GM13977 (cell line): ENCODE data around the gene FXYD1.

Source experiments
- DNase-seq: peaks from one replicate; pipeline ENCODE4 v3.0.0; 2012; ENCODE audit warnings: low spot score
- in situ Hi-C: fragments of 300-500 bp; cut with MboI; formaldehyde crosslinking; loops from one replicate; pipeline ENCODE4 v1.12.0; 2022; ENCODE audit warnings: low sequenced_read_pairs, low pct_unique_long_range_greater_than_20kb, mixed read lengths, inconsistent platforms; ENCODE audit not compliant: unreplicated experiment
- TF ChIP-seq, protein P1 (sequence below): IDR thresholded peaks from 2 replicates; pipeline ENCODE4 v1.5.1; 2012; ENCODE audit warnings: mild to moderate bottlenecking, control low read depth; ENCODE audit not compliant: insufficient read depth; ENCODE audit errors: extremely low read depth, missing control alignments

Gene FXYD1

DNA sequence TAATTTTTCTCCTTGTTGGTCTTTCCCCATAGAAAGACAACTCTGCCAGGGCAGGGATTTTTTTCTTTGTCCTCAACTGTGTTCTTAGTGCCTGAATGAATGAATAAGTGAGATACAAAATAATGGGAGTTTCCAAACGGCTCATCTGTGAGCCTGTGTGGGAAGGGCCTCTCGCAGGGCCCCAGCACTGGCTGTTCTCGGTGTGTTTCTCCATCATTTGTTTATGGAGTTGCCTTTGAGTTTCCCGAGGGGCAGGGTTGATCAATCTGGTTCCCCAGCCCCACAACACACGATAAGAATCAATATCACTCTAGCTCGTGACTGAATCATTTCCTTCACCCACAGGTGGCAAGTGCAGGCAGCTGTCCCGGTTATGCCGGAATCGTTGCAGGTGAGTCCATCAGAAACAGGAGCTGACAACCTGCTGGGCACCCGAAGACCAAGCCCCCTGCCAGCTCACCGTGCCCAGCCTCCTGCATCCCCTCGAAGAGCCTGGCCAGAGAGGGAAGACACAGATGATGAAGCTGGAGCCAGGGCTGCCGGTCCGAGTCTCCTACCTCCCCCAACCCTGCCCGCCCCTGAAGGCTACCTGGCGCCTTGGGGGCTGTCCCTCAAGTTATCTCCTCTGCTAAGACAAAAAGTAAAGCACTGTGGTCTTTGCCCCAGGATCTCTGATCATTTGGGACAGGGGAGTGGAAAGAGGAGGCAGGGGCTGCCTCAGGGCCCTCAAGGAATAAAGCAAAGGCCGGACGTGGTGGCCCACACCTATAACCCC is 30.8 kb downstream of the FXYD1 start:
- DNase-seq = no peak
- in situ Hi-C loops = no loop called here
- TF ChIP-seq, protein P1, sequence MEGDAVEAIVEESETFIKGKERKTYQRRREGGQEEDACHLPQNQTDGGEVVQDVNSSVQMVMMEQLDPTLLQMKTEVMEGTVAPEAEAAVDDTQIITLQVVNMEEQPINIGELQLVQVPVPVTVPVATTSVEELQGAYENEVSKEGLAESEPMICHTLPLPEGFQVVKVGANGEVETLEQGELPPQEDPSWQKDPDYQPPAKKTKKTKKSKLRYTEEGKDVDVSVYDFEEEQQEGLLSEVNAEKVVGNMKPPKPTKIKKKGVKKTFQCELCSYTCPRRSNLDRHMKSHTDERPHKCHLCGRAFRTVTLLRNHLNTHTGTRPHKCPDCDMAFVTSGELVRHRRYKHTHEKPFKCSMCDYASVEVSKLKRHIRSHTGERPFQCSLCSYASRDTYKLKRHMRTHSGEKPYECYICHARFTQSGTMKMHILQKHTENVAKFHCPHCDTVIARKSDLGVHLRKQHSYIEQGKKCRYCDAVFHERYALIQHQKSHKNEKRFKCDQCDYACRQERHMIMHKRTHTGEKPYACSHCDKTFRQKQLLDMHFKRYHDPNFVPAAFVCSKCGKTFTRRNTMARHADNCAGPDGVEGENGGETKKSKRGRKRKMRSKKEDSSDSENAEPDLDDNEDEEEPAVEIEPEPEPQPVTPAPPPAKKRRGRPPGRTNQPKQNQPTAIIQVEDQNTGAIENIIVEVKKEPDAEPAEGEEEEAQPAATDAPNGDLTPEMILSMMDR = no peak

DNA sequence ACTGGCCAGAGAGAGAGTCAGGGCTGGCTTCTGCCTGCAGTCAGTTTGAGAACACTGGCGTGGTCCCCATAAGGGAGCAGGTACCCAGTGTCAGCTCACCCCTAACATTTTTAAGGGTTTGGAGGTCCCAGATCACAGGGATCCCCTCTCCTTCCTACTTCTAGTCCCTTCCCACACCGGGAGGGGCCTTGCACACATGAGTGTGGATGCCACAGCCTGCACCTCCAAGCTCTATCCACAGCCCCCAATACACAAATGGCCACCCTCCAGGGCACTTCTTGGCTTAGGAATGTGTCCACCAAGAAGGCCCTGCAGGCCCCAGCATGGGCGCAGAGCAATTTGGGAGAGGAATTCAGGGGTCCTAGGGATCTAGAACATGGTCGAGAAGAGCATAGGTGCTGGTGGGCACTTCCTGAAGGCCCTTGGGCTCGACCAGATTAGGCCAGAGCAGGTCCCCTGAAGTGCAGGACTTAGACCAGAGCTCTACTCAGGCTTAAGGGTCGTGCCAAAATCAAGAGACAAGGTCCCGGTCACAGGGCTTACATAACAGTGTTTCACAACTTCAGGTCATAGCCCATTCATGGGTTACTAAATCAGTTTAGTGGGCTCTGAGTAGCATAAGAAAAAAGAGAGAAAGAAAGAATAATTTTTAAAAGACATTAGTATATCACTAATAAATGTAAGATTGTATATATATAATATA is 31.9 kb downstream of the FXYD1 start:
- in situ Hi-C loops = no loop called here
- TF ChIP-seq, protein P1 = no peak
- DNase-seq = no peak

DNA sequence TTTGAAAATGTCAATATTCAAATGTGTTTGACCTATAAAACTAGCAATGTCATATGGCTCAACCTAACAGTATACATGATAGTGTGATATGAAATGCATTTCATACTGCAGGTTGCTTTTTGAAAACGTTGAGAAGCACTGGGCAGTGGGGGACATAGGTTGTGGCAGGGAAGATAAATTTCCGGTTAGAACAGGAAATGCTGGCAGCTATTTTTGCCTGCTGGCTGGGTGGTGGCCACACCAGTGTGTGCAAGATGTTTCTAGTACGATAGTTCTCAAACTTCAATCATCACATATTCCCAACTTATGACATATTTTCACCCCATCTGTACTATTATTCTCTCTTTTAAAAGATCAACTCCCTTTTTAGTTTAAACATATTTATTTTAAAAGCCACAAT is 33.1 kb downstream of the FXYD1 start:
- in situ Hi-C loops = no loop called here
- TF ChIP-seq, protein P1 = no peak
- no peak for DNase-seq

DNA sequence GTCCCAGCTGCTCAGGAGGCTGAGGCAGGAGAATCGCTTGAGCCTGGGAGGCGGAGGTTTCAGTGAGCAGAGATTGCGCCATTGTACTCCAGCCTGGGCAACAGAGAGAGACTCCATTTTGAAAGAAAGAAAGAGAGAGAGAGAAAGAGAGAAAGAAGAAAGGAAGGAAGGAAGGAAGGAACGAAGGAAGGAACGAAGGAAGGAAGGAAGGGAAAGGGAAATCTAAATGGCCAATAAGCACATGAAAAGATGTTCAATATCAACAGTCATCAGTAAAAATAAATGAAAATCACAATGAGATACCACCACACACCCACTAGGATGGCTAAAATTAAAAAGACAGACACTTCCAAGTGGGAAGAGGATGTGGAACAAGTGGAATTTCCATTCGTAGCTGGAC is 35.6 kb downstream of the FXYD1 start:
- TF ChIP-seq, protein P1 = no peak
- in situ Hi-C loops = no loop called here
- no peak for DNase-seq

DNA sequence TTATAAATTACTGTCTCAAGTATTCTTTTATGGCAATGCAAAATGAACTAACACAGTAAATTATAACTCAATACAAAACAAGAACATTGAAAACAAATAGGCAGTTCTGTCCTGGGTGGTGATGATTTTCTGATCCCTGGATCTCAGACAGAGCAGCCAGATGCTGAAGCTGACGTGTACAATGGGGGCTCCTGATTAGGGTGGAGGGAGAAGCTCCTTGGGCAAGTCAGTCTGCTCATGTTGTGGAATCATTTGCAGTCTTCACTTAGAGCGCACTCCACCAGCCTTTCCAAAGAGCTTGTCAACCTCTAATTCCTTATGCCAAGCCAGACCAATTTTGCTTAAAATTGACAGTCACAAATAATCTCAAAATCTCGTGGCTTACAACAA is 37.6 kb downstream of the FXYD1 start:
- no peak for DNase-seq
- in situ Hi-C loops = no loop called here
- TF ChIP-seq, protein P1 = no peak

DNA sequence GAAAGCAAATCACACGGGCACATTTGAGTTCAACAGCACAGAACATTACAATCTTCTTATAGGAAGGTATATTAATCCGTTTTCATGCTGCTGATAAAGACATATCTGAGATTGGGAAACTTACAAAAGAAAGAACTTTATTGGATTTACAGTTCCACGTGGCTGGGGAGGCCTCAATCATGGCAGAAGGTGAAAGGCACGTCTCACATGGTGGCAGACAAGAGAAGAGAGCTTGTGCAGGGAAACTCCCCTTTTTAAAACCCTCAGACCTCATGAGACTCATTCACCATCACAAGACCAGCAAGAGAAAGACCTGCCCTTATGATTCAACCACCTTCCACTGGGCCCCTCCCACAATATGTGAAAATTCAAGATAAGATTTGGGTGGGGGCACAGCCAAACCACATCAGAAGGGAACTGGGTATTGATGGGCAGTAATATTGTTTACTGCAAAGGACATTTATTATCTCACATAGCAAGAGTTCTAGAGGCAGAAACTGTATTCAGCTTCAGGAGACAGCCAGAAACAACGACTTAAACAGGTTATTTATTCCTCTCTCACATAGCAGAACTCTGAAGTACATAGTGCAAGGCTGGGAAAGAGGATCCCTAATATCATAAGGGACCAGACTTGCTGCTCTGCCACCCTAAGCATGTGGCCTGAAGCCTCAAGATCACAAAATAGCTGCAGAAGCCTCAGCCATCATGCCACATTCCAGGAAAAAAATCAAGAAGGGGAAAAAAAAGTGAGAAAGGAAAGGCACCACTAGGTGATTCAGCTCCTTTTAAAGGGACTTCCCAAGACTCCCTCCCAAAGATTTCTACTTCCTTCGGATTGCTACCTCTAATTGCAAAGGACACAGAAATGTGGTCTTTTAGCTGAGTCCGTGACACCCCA is 39.0 kb downstream of the FXYD1 start:
- DNase-seq = no peak
- in situ Hi-C loops = no loop called here
- TF ChIP-seq, protein P1 = no peak
